Measurements from ENCODE around the gene RASSF7. TPM values are rescaled to one million over a fixed set of nuclear protein-coding genes. Genes with fewer than 3 reads are reported as not detected.

Gene RASSF7
- polyA plus RNA-seq, 1 experiment = 25.1 TPM

DNA sequence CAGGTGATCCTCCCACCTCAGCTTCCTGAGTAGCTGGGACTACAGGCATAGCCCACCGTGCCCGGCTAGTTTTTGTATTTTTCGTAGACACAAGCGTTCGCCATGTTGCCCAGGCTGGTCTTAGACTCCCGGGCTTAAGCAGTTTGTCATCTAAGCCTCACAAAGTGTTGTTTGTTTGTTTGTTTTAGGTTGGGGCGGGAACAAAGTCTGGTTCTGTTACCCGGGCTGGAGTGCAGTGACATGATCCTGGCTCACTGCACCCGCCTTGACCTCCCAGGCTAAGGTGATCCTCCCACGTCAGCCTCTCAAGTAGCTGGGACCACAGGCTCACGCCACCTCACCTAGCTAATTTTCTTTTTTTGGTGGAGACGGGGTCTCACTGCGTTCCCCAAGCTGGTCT is 42.4 kb downstream of the RASSF7 start:
- Histone ChIP-seq H3K27me3 (ENCODE audit: control insufficient read depth, insufficient read depth, low read length) (no peaks in the 10 kb centered on the region), H3K4me3 (ENCODE audit: low read depth, low read length) (no peak overlapping the region), H3K36me3 (ENCODE audit: control insufficient read depth, insufficient read depth, low read length) (peaks cover 45% of the 10 kb centered on the region)
- DNase-seq (ENCODE audit: low read depth) = no peak
- POLR2A ChIA-PET = no interaction called here
- CTCF ChIA-PET = interaction anchor here (0.9 to 2.1 kb wide), 2 partner anchors 9 kb away, joined by 5 to 6 read pairs; no protein-coding TSS in a partner anchor
- TF ChIP-seq, protein P1, sequence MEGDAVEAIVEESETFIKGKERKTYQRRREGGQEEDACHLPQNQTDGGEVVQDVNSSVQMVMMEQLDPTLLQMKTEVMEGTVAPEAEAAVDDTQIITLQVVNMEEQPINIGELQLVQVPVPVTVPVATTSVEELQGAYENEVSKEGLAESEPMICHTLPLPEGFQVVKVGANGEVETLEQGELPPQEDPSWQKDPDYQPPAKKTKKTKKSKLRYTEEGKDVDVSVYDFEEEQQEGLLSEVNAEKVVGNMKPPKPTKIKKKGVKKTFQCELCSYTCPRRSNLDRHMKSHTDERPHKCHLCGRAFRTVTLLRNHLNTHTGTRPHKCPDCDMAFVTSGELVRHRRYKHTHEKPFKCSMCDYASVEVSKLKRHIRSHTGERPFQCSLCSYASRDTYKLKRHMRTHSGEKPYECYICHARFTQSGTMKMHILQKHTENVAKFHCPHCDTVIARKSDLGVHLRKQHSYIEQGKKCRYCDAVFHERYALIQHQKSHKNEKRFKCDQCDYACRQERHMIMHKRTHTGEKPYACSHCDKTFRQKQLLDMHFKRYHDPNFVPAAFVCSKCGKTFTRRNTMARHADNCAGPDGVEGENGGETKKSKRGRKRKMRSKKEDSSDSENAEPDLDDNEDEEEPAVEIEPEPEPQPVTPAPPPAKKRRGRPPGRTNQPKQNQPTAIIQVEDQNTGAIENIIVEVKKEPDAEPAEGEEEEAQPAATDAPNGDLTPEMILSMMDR (IDR thresholded peaks at IDR 0.05; ENCODE audit: insufficient read depth, low read depth, low read length) = no peak

DNA sequence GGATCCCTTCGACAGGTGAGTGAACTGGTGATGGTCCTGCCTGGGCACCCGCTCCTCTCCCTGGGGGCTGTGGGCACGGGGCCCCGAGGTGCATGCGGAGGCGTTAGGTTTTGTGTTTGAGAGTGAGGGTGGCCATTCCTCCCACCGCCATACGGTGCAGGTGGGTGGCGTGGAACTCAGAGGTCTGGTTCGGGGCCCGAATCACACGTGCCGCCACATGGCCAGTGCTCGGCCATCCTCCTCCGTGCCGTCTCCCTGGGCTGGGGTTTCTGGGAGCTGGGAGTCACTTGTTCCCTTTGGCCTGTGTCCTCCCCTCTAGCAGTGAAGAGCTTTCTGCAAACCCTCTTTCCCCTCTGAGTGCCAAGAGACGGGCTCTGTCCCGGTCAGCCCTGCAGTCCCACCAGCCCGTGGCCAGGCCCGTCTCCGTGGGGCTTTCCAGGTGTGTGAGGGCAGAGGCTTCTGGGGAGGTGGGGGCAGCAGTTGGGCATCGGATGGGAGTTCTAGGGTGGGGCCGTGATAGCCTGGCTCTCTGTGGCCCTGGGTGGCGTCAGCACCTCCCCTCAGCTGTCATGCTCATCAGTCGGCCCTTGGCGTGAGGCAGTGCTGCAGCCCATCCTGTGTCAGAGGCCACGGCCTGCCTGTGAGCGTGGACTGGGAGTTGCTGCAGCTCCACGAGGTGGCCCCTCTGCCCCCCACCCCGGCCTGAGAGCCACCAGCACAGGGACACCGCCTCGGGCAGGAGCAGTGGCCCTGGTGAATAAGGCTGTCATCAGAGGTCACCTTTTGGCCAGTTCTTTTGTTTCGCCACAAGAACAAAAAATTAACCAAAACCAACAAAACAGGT is 44.7 kb downstream of the RASSF7 start:
- TF ChIP-seq, protein P1 (IDR thresholded peaks at IDR 0.05; ENCODE audit: insufficient read depth, low read depth, low read length) = no peak
- ChIA-PET CTCF (no interaction called here), POLR2A (no interaction called here)

DNA sequence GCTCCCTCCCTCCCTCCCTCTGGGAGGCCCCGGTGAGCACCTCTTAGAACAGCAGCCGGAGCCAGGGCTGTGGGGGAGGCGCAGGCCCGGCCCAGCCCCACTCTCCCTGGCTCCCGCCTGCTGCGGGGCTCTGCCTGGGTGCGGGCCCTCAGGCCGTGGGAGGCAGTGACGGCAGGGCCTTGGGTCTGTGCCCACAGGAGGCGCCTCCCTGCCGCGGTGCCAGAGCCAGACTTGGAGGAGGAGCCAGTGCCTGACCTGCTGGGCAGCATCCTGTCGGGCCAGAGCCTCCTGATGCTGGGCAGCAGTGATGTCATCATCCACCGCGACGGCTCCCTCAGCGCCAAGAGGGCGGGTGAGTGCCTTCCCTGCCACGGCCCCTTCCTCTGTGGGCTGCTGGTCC is 45.5 kb downstream of the RASSF7 start:
- ChIA-PET CTCF (no interaction called here), POLR2A (interaction anchor here (0.6 kb wide), 1 partner anchor 30 kb away, joined by 3 read pairs; the partner anchor contains the start of gene PHRF1)
- TF ChIP-seq, protein P1 (IDR thresholded peaks at IDR 0.05; ENCODE audit: insufficient read depth, low read depth, low read length) = no peak
- no peak for DNase-seq (ENCODE audit: low read depth)
- H3K27me3 ChIP-seq (ENCODE audit: control insufficient read depth, insufficient read depth, low read length) = no peaks in the 10 kb centered on the region
- peaks cover 57% of the 10 kb centered on the region for H3K36me3 ChIP-seq (ENCODE audit: control insufficient read depth, insufficient read depth, low read length)
- H3K4me3 ChIP-seq (ENCODE audit: low read depth, low read length) = no peak overlapping the region

More for the DNA sequence above, 44.7 kb downstream of the RASSF7 start:
- Histone ChIP-seq H3K27me3 (ENCODE audit: control insufficient read depth, insufficient read depth, low read length) (no peaks in the 10 kb centered on the region), H3K36me3 (ENCODE audit: control insufficient read depth, insufficient read depth, low read length) (peaks cover 50% of the 10 kb centered on the region), H3K4me3 (ENCODE audit: low read depth, low read length) (no peak overlapping the region)
- no peak for DNase-seq (ENCODE audit: low read depth)

DNA sequence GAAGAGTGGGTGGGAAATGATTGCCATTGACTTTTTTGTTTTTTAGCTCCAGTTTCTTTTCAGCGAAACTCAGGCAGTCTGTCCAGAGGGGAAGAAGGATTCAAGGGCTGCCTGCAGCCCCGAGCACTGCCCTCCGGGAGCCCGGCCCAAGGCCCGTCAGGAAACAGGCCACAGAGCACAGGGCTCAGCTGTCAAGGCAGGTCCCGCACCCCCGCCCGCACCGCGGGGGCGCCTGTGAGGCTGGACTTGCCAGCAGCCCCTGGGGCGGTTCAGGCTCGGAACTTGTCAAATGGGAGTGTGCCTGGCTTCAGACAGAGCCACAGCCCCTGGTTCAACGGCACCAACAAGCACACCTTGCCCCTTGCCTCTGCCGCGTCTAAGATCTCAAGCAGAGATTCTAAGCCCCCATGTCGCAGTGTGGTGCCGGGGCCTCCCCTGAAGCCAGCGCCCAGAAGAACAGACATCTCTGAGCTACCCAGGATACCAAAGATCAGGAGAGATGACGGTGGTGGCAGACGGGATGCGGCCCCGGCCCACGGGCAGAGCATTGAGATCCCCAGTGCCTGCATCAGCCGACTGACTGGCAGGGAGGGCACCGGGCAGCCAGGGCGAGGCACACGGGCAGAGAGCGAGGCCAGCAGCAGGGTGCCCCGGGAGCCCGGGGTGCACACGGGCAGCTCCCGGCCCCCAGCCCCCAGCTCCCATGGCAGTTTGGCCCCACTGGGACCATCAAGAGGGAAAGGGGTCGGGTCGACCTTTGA is 46.4 kb downstream of the RASSF7 start:
- ChIA-PET POLR2A (no interaction called here), CTCF (no interaction called here)
- no peak for DNase-seq (ENCODE audit: low read depth)
- Histone ChIP-seq H3K36me3 (ENCODE audit: control insufficient read depth, insufficient read depth, low read length) (peaks cover 54% of the 10 kb centered on the region), H3K4me3 (ENCODE audit: low read depth, low read length) (no peak overlapping the region), H3K27me3 (ENCODE audit: control insufficient read depth, insufficient read depth, low read length) (no peaks in the 10 kb centered on the region)
- TF ChIP-seq, protein P1 (IDR thresholded peaks at IDR 0.05; ENCODE audit: insufficient read depth, low read depth, low read length) = no peak

DNA sequence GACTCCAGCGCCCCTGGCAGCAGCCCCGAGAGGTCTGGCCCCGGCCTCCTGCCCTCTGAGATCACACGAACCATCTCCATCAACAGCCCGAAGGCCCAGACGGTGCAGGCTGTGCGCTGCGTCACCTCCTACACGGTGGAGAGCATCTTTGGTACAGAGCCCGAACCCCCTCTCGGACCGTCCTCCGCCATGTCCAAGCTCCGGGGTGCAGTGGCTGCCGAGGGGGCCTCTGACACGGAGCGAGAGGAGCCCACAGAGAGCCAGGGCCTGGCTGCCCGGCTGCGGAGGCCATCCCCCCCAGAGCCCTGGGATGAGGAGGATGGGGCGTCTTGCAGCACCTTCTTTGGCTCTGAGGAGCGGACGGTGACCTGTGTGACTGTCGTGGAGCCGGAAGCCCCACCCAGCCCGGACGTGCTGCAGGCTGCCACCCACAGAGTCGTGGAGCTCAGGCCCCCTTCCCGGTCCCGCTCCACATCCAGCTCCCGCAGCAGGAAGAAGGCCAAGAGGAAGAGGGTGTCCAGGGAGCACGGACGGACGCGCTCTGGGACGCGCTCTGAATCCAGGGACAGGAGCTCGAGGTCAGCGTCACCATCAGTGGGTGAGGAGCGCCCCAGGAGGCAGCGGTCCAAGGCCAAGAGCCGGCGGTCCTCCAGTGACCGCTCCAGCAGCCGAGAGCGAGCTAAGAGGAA is 47.3 kb downstream of the RASSF7 start:
- DNase-seq (ENCODE audit: low read depth) = no peak
- Histone ChIP-seq H3K36me3 (ENCODE audit: control insufficient read depth, insufficient read depth, low read length) (peaks cover 61% of the 10 kb centered on the region), H3K27me3 (ENCODE audit: control insufficient read depth, insufficient read depth, low read length) (no peaks in the 10 kb centered on the region), H3K4me3 (ENCODE audit: low read depth, low read length) (no peak overlapping the region)
- ChIA-PET CTCF (no interaction called here), POLR2A (no interaction called here)
- TF ChIP-seq, protein P1 (IDR thresholded peaks at IDR 0.05; ENCODE audit: insufficient read depth, low read depth, low read length) = no peak
